Progenitor cell of endocrine pancreas (in vitro differentiated cells): ENCODE results near the gene KHDC3L. TPM values are rescaled to one million over a fixed set of nuclear protein-coding genes. Genes with fewer than 3 reads are reported as not detected.
"Not testable (repeated sequence)": the region's sequence is repeated elsewhere in the genome, so short reads cannot be mapped to it uniquely, and the experiment has no call there.

Experiments used
- DNase-seq: peaks from one replicate; pipeline ENCODE4 v3.0.0; 2021; ENCODE audit warnings: low spot score; ENCODE audit not compliant: unreplicated experiment
- H3K27ac Mint-ChIP-seq: 2 replicates; pipeline ENCODE4 v1.8.0; 2021; ENCODE audit warnings: mild to moderate bottlenecking, moderate library complexity, mixed read lengths
- H3K27me3 Mint-ChIP-seq: 2 replicates; pipeline ENCODE4 v1.8.0; 2021; ENCODE audit warnings: mixed read lengths
- H3K36me3 Mint-ChIP-seq: 2 replicates; pipeline ENCODE4 v1.8.0; 2022; ENCODE audit warnings: mixed read lengths; ENCODE audit not compliant: insufficient read depth
- H3K4me1 Mint-ChIP-seq: 2 replicates; pipeline ENCODE4 v1.8.0; 2021; ENCODE audit warnings: low read depth, mixed read lengths
- H3K4me3 Mint-ChIP-seq: 2 replicates; pipeline ENCODE4 v1.8.0; 2021; ENCODE audit warnings: low read depth, mild to moderate bottlenecking, moderate library complexity, mixed read lengths
- H3K9me3 Mint-ChIP-seq: 2 replicates; pipeline ENCODE4 v1.8.0; 2021; ENCODE audit warnings: low read depth, mixed read lengths
- total RNA-seq: library from RNA; stranded (reverse); gene quantifications from 2 replicates; pipeline ENCODE4 v1.2.1, GENCODE V29; 2021
- TF ChIP-seq, protein P1 (sequence below): fragments of 200-600 bp; sonication (generic); IDR thresholded peaks from one replicate; pipeline ENCODE4 v1.5.0; 2021; ENCODE audit warnings: antibody characterized with exemption, mild to moderate bottlenecking; ENCODE audit not compliant: unreplicated experiment

KHDC3L gene
- total RNA-seq, 1 donor from 2014 or later: not detected

DNA sequence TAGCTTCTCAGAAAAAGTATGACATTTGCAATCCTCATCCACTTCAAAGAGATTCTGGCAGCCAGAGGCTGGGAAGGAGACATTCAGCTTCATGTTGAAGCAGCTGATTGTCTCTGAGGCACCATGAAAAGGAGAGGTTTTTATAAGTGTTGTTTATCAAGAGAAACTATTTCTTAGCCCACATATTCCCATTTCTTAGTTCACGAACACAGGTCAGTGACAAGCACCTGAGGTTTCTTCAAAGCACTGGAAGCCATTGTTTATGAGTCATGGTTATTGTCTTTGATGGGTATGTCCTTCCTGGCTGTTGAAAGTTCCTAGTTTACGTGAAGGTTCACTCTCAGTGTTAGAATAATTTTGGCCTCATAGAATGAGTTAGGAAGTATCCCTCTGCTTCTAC is 29.2 kb downstream of the KHDC3L start:
- Mint-ChIP-seq H3K36me3 (no peaks in the 10 kb centered on the region), H3K9me3 (no peaks in the 10 kb centered on the region), H3K4me1 (peaks cover 1% of the 10 kb centered on the region), H3K4me3 (no peak overlapping the region), H3K27me3 (peaks cover 17% of the 10 kb centered on the region), H3K27ac (no peak overlapping the region)
- TF ChIP-seq, protein P1, sequence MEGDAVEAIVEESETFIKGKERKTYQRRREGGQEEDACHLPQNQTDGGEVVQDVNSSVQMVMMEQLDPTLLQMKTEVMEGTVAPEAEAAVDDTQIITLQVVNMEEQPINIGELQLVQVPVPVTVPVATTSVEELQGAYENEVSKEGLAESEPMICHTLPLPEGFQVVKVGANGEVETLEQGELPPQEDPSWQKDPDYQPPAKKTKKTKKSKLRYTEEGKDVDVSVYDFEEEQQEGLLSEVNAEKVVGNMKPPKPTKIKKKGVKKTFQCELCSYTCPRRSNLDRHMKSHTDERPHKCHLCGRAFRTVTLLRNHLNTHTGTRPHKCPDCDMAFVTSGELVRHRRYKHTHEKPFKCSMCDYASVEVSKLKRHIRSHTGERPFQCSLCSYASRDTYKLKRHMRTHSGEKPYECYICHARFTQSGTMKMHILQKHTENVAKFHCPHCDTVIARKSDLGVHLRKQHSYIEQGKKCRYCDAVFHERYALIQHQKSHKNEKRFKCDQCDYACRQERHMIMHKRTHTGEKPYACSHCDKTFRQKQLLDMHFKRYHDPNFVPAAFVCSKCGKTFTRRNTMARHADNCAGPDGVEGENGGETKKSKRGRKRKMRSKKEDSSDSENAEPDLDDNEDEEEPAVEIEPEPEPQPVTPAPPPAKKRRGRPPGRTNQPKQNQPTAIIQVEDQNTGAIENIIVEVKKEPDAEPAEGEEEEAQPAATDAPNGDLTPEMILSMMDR: no peak
- no peak for DNase-seq

DNA sequence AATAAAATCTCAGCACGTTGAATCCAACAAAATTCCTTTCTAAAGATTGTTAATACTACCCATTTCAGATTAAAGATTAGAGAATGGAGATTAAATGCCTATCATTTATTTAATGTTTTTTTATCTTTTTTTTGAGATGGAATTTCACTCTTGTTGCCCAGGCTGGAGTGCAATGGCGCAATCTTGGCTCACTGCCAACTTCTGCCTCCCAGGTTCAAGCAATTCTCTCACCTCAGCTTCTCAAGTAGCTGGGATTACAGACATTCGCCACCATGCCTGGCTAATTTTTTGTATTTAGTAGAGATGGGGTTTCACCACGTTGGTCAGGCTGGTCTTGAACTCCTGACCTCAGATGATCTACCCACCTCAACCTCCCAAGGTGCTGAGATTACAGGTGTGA is 29.7 kb downstream of the KHDC3L start:
- not testable (repeated sequence) for H3K36me3 Mint-ChIP-seq, H3K27ac Mint-ChIP-seq, H3K4me1 Mint-ChIP-seq, H3K9me3 Mint-ChIP-seq, DNase-seq, H3K4me3 Mint-ChIP-seq
- peaks cover 17% of the 10 kb centered on the region for H3K27me3 Mint-ChIP-seq

DNA sequence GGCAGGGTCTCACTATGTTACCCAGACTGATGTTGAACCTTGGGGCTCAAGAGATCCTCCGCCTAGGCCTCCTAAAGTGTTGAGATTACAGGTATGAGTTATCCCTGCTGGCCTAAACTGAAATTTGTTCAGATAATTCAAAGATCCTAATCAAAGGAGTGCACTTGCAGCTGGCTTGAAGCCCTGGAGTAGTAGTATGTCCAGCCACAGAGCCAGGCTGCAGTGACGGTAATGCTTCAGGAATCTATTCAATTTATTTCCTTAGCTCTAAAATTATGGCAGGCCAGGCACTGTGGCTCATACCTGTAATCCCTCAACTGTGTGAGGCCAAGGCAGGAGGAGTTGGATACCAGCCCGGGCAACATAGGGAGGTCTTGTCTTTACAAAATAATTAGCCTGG is 30.8 kb downstream of the KHDC3L start:
- no peak overlapping the region for H3K4me3 Mint-ChIP-seq
- no peak overlapping the region for H3K27ac Mint-ChIP-seq
- H3K9me3 Mint-ChIP-seq: no peaks in the 10 kb centered on the region
- H3K36me3 Mint-ChIP-seq: no peaks in the 10 kb centered on the region
- H3K4me1 Mint-ChIP-seq: peaks cover 1% of the 10 kb centered on the region
- DNase-seq: no peak
- TF ChIP-seq, protein P1: no peak
- peaks cover 12% of the 10 kb centered on the region for H3K27me3 Mint-ChIP-seq

DNA sequence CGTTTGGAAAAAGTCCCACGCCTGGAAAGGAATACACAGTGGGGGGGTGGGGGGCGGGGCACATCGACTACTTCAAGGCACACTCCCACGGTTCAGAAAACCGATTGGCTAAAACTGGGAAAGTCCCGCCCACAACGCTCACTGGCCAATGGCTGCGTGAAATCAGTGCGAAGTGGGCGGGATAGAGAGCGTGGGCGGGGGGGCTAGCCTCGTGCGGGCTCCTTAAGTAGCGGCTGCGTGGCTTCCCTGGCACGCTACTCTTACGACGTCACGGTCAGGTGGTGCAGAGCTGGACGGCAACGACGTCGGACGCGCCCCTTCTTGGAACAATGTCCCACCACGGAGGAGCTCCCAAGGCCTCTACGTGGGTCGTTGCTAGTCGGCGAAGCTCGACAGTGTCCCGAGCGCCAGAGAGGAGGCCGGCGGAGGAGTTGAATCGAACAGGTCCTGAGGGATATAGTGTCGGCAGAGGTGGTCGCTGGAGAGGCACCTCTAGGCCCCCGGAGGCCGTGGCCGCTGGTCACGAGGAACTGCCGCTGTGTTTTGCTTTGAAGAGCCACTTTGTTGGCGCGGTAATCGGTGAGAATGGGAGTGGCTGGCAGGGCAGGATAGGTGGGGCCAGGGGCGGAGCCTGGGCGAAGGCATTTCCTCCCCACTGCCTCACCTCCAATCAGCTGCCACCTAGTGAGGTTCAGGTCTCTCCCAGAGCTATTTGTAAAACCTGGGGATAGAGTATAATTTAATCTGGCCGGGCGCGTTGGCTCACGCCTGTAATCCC is 32.3 kb downstream of the KHDC3L start, which contains the start of gene DDX43:
TSS of gene DDX43 (plus strand) at position 252 of the 778 bp plus-strand sequence. CDS start at position 330, 78 bp downstream.
- H3K9me3 Mint-ChIP-seq: no peaks in the 10 kb centered on the region
- TF ChIP-seq, protein P1: no peak
- peaks cover 3% of the 10 kb centered on the region for H3K4me1 Mint-ChIP-seq
- H3K27ac Mint-ChIP-seq: no peak within 1 kb of the TSS
- H3K36me3 Mint-ChIP-seq: no peaks in the 10 kb centered on the region
- DNase-seq: no peak
- no peak within 1 kb of the TSS for H3K4me3 Mint-ChIP-seq
- peaks cover 8% of the 10 kb centered on the region for H3K27me3 Mint-ChIP-seq

DNA sequence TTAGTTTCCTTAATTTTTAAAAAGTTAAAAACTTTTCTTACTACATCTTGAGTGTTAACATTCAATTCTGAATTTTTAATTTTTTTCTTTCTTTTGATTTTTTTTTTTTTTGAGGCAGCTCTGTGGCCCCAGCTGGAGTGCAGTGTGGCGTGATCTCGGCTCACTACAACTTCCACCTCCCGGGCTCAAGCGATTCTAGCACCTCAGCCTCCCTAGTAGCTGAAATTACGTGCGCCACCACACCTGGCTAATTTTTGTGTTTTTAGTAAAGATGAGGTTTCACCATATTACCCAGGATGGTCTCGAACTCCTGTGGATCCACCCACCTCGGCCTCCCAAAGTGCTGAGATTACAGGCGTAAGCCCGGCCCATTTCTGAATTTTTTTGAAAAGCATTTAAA is 33.4 kb downstream of the KHDC3L start:
- Mint-ChIP-seq H3K36me3 (no peaks in the 10 kb centered on the region), H3K27me3 (peaks cover 8% of the 10 kb centered on the region), H3K4me3 (no peak overlapping the region), H3K4me1 (peaks cover 5% of the 10 kb centered on the region), H3K9me3 (no peaks in the 10 kb centered on the region), H3K27ac (no peak overlapping the region)
- no peak for DNase-seq
- TF ChIP-seq, protein P1: no peak

DNA sequence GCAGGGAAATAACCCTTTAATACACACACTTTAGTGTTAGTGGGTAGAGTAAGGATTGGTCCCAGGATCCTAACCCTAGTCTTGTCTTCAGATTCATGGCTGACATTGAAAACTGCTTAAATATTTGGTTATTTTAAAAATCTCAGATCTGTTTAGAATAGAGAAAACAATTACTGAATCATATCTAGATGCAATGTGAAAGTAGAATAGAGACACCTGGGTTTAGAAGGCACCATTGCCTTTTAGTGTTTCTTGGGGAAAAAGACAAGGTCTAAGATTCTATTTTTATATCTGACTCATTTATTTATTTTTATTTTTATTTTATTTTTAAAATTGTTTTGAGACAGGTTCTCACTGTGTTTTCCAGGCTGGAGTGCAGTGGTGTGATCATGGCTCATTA is 38.2 kb downstream of the KHDC3L start:
- DNase-seq: no peak
- Mint-ChIP-seq H3K4me3 (no peak overlapping the region), H3K4me1 (peaks cover 5% of the 10 kb centered on the region), H3K36me3 (no peaks in the 10 kb centered on the region), H3K9me3 (no peaks in the 10 kb centered on the region), H3K27me3 (no peaks in the 10 kb centered on the region), H3K27ac (no peak overlapping the region)
- TF ChIP-seq, protein P1: no peak
